TTC549 (cell line): ENCODE measurements around the gene C3orf22.
"Not testable (repeated sequence)": the region's sequence is repeated elsewhere in the genome, so short reads cannot be mapped to it uniquely, and the experiment has no call there.

Experiments
- FAIRE-seq: peaks from 2 replicates; lab custom pipeline; 2012; peaks lifted over from hg19 to GRCh38; lab: Jason Lieb, UNC

Gene C3orf22

GRCh38 chr3:126558336-126559071 lies at the start of gene C3orf22:
C3orf22 (minus strand) TSS chr3:126558932; CDS start chr3:126553390, 5,542 bp downstream.
- no peak for FAIRE-seq

GRCh38 chr3:126607214-126607908 lies 48.6 kb upstream of the C3orf22 start:
- FAIRE-seq, result no peak

- FAIRE-seq, result no peak
Measured at GRCh38 chr3:126606001-126606400, 47.3 kb upstream of the C3orf22 start.

- no peak for FAIRE-seq
Measured at GRCh38 chr3:126604691-126605090, 46.0 kb upstream of the C3orf22 start.

GRCh38 chr3:126599101-126599500 lies 40.4 kb upstream of the C3orf22 start:
- FAIRE-seq, result no peak

- not testable (repeated sequence) for FAIRE-seq
Measured at GRCh38 chr3:126595479-126595878, 36.7 kb upstream of the C3orf22 start.

- not testable (repeated sequence) for FAIRE-seq
Measured at GRCh38 chr3:126591515-126591914, 32.8 kb upstream of the C3orf22 start.

- no peak for FAIRE-seq
Measured at GRCh38 chr3:126582311-126582710, 23.6 kb upstream of the C3orf22 start.

GRCh38 chr3:126581569-126581968 lies 22.8 kb upstream of the C3orf22 start:
- FAIRE-seq, result no peak

- FAIRE-seq, result no peak
Measured at GRCh38 chr3:126580746-126581145, 22.0 kb upstream of the C3orf22 start.

- no peak for FAIRE-seq
Measured at GRCh38 chr3:126578702-126579101, 20.0 kb upstream of the C3orf22 start.

- FAIRE-seq, result no peak
Measured at GRCh38 chr3:126577261-126577660, 18.5 kb upstream of the C3orf22 start.

GRCh38 chr3:126573492-126574117 lies 14.9 kb upstream of the C3orf22 start:
- FAIRE-seq, result no peak

- FAIRE-seq, result no peak
Measured at GRCh38 chr3:126571078-126571477, 12.3 kb upstream of the C3orf22 start.

GRCh38 chr3:126570103-126570541 lies 11.4 kb upstream of the C3orf22 start:
- FAIRE-seq, result no peak

GRCh38 chr3:126569390-126569975 lies 10.8 kb upstream of the C3orf22 start:
- FAIRE-seq, result no peak

GRCh38 chr3:126568776-126569342 lies 10.1 kb upstream of the C3orf22 start:
- FAIRE-seq, result no peak

GRCh38 chr3:126567696-126568438 lies 9.1 kb upstream of the C3orf22 start:
- FAIRE-seq, result no peak

GRCh38 chr3:126562737-126563276 lies 4.1 kb upstream of the C3orf22 start:
- no peak for FAIRE-seq

- FAIRE-seq, result no peak
Measured at GRCh38 chr3:126557761-126558160, 971 bp downstream of the C3orf22 start.

GRCh38 chr3:126557415-126557745 lies 1.4 kb downstream of the C3orf22 start:
- FAIRE-seq, result no peak
